ENCODE results near the gene GALNT2.

Gene GALNT2

GRCh38 chr1:230139741-230140140 lies 72.7 kb downstream of the GALNT2 start:
- H4K20me1 ChIP-seq = peaks cover 100% of the 10 kb centered on the region
- no peak for TF ChIP-seq Cebpa-rat (IDR thresholded peaks at IDR 0.05)
- H3K36me3 ChIP-seq = peaks cover 94% of the 10 kb centered on the region
- H3K27me3 ChIP-seq = no peaks in the 10 kb centered on the region
- H3K4me1 ChIP-seq = peaks cover 100% of the 10 kb centered on the region
- H3K27ac ChIP-seq = peak overlapping the region; percentile 34; the same call in 1 of the 2 replicates
- no peaks in the 10 kb centered on the region for H3K9me3 ChIP-seq
- peak overlapping the region; percentile 48 for H3K9ac ChIP-seq
- no peak overlapping the region for H3K4me3 ChIP-seq
- H3K4me2 ChIP-seq = peak overlapping the region; percentile 82

- H3K27ac ChIP-seq = peak overlapping the region; percentile 34; the same call in 1 of the 2 replicates
Observed at GRCh38 chr1:230140221-230141020, 73.4 kb downstream of the GALNT2 start.

GRCh38 chr1:230141021-230141648 lies 74.1 kb downstream of the GALNT2 start:
- Histone ChIP-seq H3K36me3 (peaks cover 81% of the 10 kb centered on the region), H3K27ac (no peak overlapping the region), H3K9ac (no peak overlapping the region), H3K4me2 (peak overlapping the region; percentile 82), H3K4me3 (no peak overlapping the region), H4K20me1 (peaks cover 100% of the 10 kb centered on the region), H3K27me3 (no peaks in the 10 kb centered on the region), H3K9me3 (no peaks in the 10 kb centered on the region), H3K4me1 (peaks cover 100% of the 10 kb centered on the region)
- no peak for TF ChIP-seq Cebpa-rat (IDR thresholded peaks at IDR 0.05)

More at GRCh38 chr1:230140221-230141020, 73.4 kb downstream of the GALNT2 start:
- peak overlapping the region; percentile 48 for H3K9ac ChIP-seq
- H4K20me1 ChIP-seq = peaks cover 100% of the 10 kb centered on the region
- H3K36me3 ChIP-seq = peaks cover 88% of the 10 kb centered on the region
- H3K9me3 ChIP-seq = no peaks in the 10 kb centered on the region
- no peak overlapping the region for H3K4me3 ChIP-seq
- no peaks in the 10 kb centered on the region for H3K27me3 ChIP-seq
- H3K4me2 ChIP-seq = peak overlapping the region; percentile 82
- no peak for TF ChIP-seq Cebpa-rat (IDR thresholded peaks at IDR 0.05)
- peaks cover 100% of the 10 kb centered on the region for H3K4me1 ChIP-seq

GRCh38 chr1:230141797-230142607 lies 75.0 kb downstream of the GALNT2 start:
- H3K27me3 ChIP-seq = no peaks in the 10 kb centered on the region
- H3K4me1 ChIP-seq = peaks cover 100% of the 10 kb centered on the region
- TF ChIP-seq Cebpa-rat (IDR thresholded peaks at IDR 0.05) = no peak
- H3K9me3 ChIP-seq = no peaks in the 10 kb centered on the region
- H3K36me3 ChIP-seq = peaks cover 73% of the 10 kb centered on the region
- H4K20me1 ChIP-seq = peaks cover 100% of the 10 kb centered on the region
- H3K9ac ChIP-seq = peak overlapping the region; percentile 28; the same call in 1 of the 2 replicates
- H3K4me3 ChIP-seq = no peak overlapping the region
- peak overlapping the region; percentile 56 for H3K27ac ChIP-seq
- peak overlapping the region; percentile 82 for H3K4me2 ChIP-seq

GRCh38 chr1:230142608-230143210 lies 75.7 kb downstream of the GALNT2 start:
- H3K27ac ChIP-seq = peak overlapping the region; percentile 56
- no peaks in the 10 kb centered on the region for H3K9me3 ChIP-seq
- no peaks in the 10 kb centered on the region for H3K27me3 ChIP-seq
- TF ChIP-seq Cebpa-rat (IDR thresholded peaks at IDR 0.05) = no peak
- H3K9ac ChIP-seq = peak overlapping the region; percentile 28; the same call in 1 of the 2 replicates
- H3K36me3 ChIP-seq = peaks cover 71% of the 10 kb centered on the region
- H4K20me1 ChIP-seq = peaks cover 100% of the 10 kb centered on the region
- H3K4me1 ChIP-seq = peaks cover 100% of the 10 kb centered on the region
- H3K4me2 ChIP-seq = peak overlapping the region; percentile 82
- H3K4me3 ChIP-seq = no peak overlapping the region; the same call in 1 of the 2 replicates

- no peak for TF ChIP-seq Cebpa-rat (IDR thresholded peaks at IDR 0.05)
- Histone ChIP-seq H4K20me1 (peaks cover 100% of the 10 kb centered on the region), H3K4me2 (peak overlapping the region; percentile 82), H3K27ac (peak overlapping the region; percentile 74), H3K4me3 (no peak overlapping the region), H3K9ac (peak overlapping the region; percentile 42; the same call in 1 of the 2 replicates), H3K4me1 (peaks cover 100% of the 10 kb centered on the region), H3K36me3 (peaks cover 68% of the 10 kb centered on the region), H3K9me3 (no peaks in the 10 kb centered on the region), H3K27me3 (no peaks in the 10 kb centered on the region)
Observed at GRCh38 chr1:230143534-230143933, 76.5 kb downstream of the GALNT2 start.

GRCh38 chr1:230144010-230144614 lies 77.1 kb downstream of the GALNT2 start:
- Histone ChIP-seq H3K4me1 (peaks cover 100% of the 10 kb centered on the region), H3K4me3 (no peak overlapping the region), H3K9me3 (no peaks in the 10 kb centered on the region), H3K36me3 (peaks cover 62% of the 10 kb centered on the region), H3K4me2 (peak overlapping the region; percentile 82), H3K9ac (peak overlapping the region; percentile 42), H3K27ac (peak overlapping the region; percentile 74), H3K27me3 (no peaks in the 10 kb centered on the region), H4K20me1 (peaks cover 100% of the 10 kb centered on the region)
- no peak for TF ChIP-seq Cebpa-rat (IDR thresholded peaks at IDR 0.05)

GRCh38 chr1:230144758-230145504 lies 77.9 kb downstream of the GALNT2 start:
- Histone ChIP-seq H3K9me3 (no peaks in the 10 kb centered on the region), H3K36me3 (peaks cover 54% of the 10 kb centered on the region), H3K4me2 (peak overlapping the region; percentile 82), H3K27ac (peak overlapping the region; percentile 74), H4K20me1 (peaks cover 100% of the 10 kb centered on the region), H3K9ac (peak overlapping the region; percentile 42), H3K4me1 (peaks cover 100% of the 10 kb centered on the region), H3K4me3 (no peak overlapping the region), H3K27me3 (no peaks in the 10 kb centered on the region)
- TF ChIP-seq Cebpa-rat (IDR thresholded peaks at IDR 0.05) = no peak
